H9 (cell line): ENCODE measurements around the gene APP. TPM values are rescaled to one million over a fixed set of nuclear protein-coding genes. Genes with fewer than 3 reads are reported as not detected.

Source experiments
- DNase-seq: peaks from one replicate; pipeline ENCODE4 v3.0.0-alpha.2; 2017
- H2AFZ ChIP-seq: one replicate; pipeline ENCODE4 v1.6.1; 2013; ENCODE audit warnings: mild to moderate bottlenecking, low read length, control low read depth, moderate library complexity
- H2AK5ac ChIP-seq: 2 replicates; pipeline ENCODE4 v1.6.1; 2013; ENCODE audit warnings: low read length, control low read depth, mixed read lengths; ENCODE audit not compliant: insufficient read length
- H2BK120ac ChIP-seq: one replicate; pipeline ENCODE4 v1.6.1; 2013; ENCODE audit warnings: low read depth, mild to moderate bottlenecking, low read length, control low read depth, inconsistent platforms; ENCODE audit not compliant: poor library complexity, severe bottlenecking
- H2BK12ac ChIP-seq: 2 replicates; pipeline ENCODE4 v1.6.1; 2013; ENCODE audit warnings: low read length, control low read depth, mixed read lengths, low read depth; ENCODE audit not compliant: insufficient read length
- H2BK15ac ChIP-seq: 2 replicates; pipeline ENCODE4 v1.6.1; 2013; ENCODE audit warnings: low read depth, low read length, control low read depth
- H2BK20ac ChIP-seq: one replicate; pipeline ENCODE4 v1.6.1; 2013; ENCODE audit warnings: low read depth, mild to moderate bottlenecking, low read length, control low read depth, inconsistent platforms; ENCODE audit not compliant: poor library complexity, severe bottlenecking
- H2BK5ac ChIP-seq: 2 replicates; pipeline ENCODE4 v1.6.1; 2013; ENCODE audit warnings: low read length, control low read depth, mixed read lengths; ENCODE audit not compliant: insufficient read length
- H3K14ac ChIP-seq: 2 replicates; pipeline ENCODE4 v1.6.1; 2013; ENCODE audit warnings: low read length, control low read depth; ENCODE audit not compliant: insufficient read depth
- H3K18ac ChIP-seq: 2 replicates; pipeline ENCODE4 v1.6.1; 2013; ENCODE audit warnings: low read depth, mild to moderate bottlenecking, mixed read lengths, low read length, control low read depth; ENCODE audit not compliant: insufficient read length
- H3K23ac ChIP-seq: 2 replicates; pipeline ENCODE4 v1.6.1; 2013; ENCODE audit warnings: low read length, control low read depth, mixed read lengths, low read depth; ENCODE audit not compliant: insufficient read length
- H3K23me2 ChIP-seq: 2 replicates; pipeline ENCODE4 v1.6.1; 2013; ENCODE audit warnings: low read depth, mild to moderate bottlenecking, mixed read lengths, low read length, control low read depth; ENCODE audit not compliant: insufficient read length, poor library complexity, severe bottlenecking
- H3K27ac ChIP-seq: 2 replicates; pipeline ENCODE4 v1.5.1; 2013; ENCODE audit warnings: low read length, control low read depth, mixed read lengths, low read depth; ENCODE audit not compliant: insufficient read length
- H3K27me3 ChIP-seq: 2 replicates; pipeline ENCODE4 v1.6.1; 2013; ENCODE audit warnings: low read length, control low read depth, inconsistent platforms; ENCODE audit not compliant: insufficient read depth
- H3K4ac ChIP-seq: 2 replicates; pipeline ENCODE4 v1.6.1; 2013; ENCODE audit warnings: low read depth, mild to moderate bottlenecking, control low read depth, inconsistent platforms, low read length, moderate library complexity
- H3K4me1 ChIP-seq: 2 replicates; pipeline ENCODE4 v1.6.1; 2013; ENCODE audit warnings: low read length, control low read depth, inconsistent platforms; ENCODE audit not compliant: insufficient read depth
- H3K4me2 ChIP-seq: 2 replicates; pipeline ENCODE4 v1.6.1; 2013; ENCODE audit warnings: low read length, control low read depth, mixed read lengths; ENCODE audit not compliant: insufficient read length, insufficient read depth
- H3K56ac ChIP-seq: 2 replicates; pipeline ENCODE4 v1.6.1; 2013; ENCODE audit warnings: low read depth, mild to moderate bottlenecking, mixed read lengths, low read length, control low read depth; ENCODE audit not compliant: insufficient read length
- H3K79me1 ChIP-seq: 2 replicates; pipeline ENCODE4 v1.6.1; 2013; ENCODE audit warnings: low read depth, mild to moderate bottlenecking, moderate library complexity, low read length, control low read depth, inconsistent platforms; ENCODE audit not compliant: insufficient read depth, poor library complexity, severe bottlenecking
- H3K79me2 ChIP-seq: 2 replicates; pipeline ENCODE4 v1.6.1; 2013; ENCODE audit warnings: low read length, control low read depth, inconsistent platforms; ENCODE audit not compliant: insufficient read depth
- H3K9ac ChIP-seq: 2 replicates; pipeline ENCODE4 v1.6.1; 2013; ENCODE audit warnings: low read length, control low read depth, mixed read lengths; ENCODE audit not compliant: insufficient read length; ENCODE audit errors: extremely low read depth
- H3K9me3 ChIP-seq: one replicate; pipeline ENCODE4 v1.6.1; 2013; ENCODE audit warnings: low read depth, low read length, inconsistent platforms; ENCODE audit not compliant: control insufficient read depth
- H3T11ph ChIP-seq: one replicate; pipeline ENCODE4 v1.6.1; 2013; ENCODE audit warnings: mild to moderate bottlenecking, low read length, control low read depth, inconsistent platforms
- H4K20me1 ChIP-seq: one replicate; pipeline ENCODE4 v1.6.1; 2013; ENCODE audit not compliant: control insufficient read depth, insufficient read length, insufficient read depth
- H4K5ac ChIP-seq: 2 replicates; pipeline ENCODE4 v1.6.1; 2013; ENCODE audit warnings: low read depth, mild to moderate bottlenecking, mixed read lengths, low read length, control low read depth; ENCODE audit not compliant: insufficient read length
- H4K8ac ChIP-seq: replicated peaks from 2 replicates; pipeline ENCODE4 v1.6.1; 2013; ENCODE audit warnings: low read length, control low read depth, mixed read lengths, low read depth; ENCODE audit not compliant: insufficient read length
- H4K91ac ChIP-seq: 2 replicates; pipeline ENCODE4 v1.6.1; 2013; ENCODE audit warnings: low read depth, mild to moderate bottlenecking, moderate library complexity, mixed read lengths, low read length, control low read depth; ENCODE audit not compliant: insufficient read length
- H3K27ac Mint-ChIP-seq, 3 experiments: 2 replicates in 2 of 3; 3 replicates in 1 of 3; pipeline ENCODE4 v1.8.0; 2020 to 2021; ENCODE audit warnings: mixed read lengths in 3 of 3, mild to moderate bottlenecking in 1 of 3, moderate library complexity in 1 of 3
- H3K27me3 Mint-ChIP-seq: 2 replicates; pipeline ENCODE4 v1.8.0; 2021; ENCODE audit warnings: low read depth, mild to moderate bottlenecking, moderate library complexity, mixed read lengths
- H3K36me3 Mint-ChIP-seq, 3 experiments: 2 replicates in 2 of 3; 3 replicates in 1 of 3; pipeline ENCODE4 v1.8.0; 2020 to 2021; ENCODE audit warnings: low read depth in 3 of 3, mixed read lengths in 3 of 3; ENCODE audit not compliant: insufficient read depth in 1 of 3
- H3K4me1 Mint-ChIP-seq, 2 experiments: 2 replicates each; pipeline ENCODE4 v1.8.0; 2020; ENCODE audit warnings: mixed read lengths in 2 of 2
- H3K4me3 Mint-ChIP-seq, 2 experiments: 2 replicates in 1 of 2; 3 replicates in 1 of 2; pipeline ENCODE4 v1.8.0; 2020 to 2021; ENCODE audit warnings: mild to moderate bottlenecking in 2 of 2, mixed read lengths in 2 of 2, moderate library complexity in 1 of 2
- H3K9me3 Mint-ChIP-seq, 2 experiments: 2 replicates in 1 of 2; 3 replicates in 1 of 2; pipeline ENCODE4 v1.8.0; 2020; ENCODE audit warnings: mild to moderate bottlenecking in 2 of 2, mixed read lengths in 2 of 2, moderate library complexity in 1 of 2
- CTCF ChIP-seq: fragments of 200-600 bp; sonication (generic); conservative IDR thresholded peaks from 3 replicates; pipeline ENCODE4 v1.8.0; 2021; ENCODE audit warnings: antibody characterized with exemption, mild to moderate bottlenecking
- WGBS: extraction: QIAGEN DNeasy Blood & Tissue Kit; methylation state at CpG from one replicate; pipeline ENCODE4 v1.1.7; 2013; ENCODE audit warnings: missing lambda C conversion rate, low lambda C conversion rate, mixed read lengths; ENCODE audit not compliant: insufficient read length; ENCODE audit errors: extremely low coverage; 5-methylcytosine and 5-hydroxymethylcytosine counted together
- total RNA-seq: library from RNA; stranded (reverse); gene quantifications from 2 replicates; pipeline ENCODE4 v1.2.1, GENCODE V29; 2021

The APP gene
- total RNA-seq, 1 experiment from 2014 or later = 380 TPM

- H2BK12ac ChIP-seq = no peak overlapping the region
- no peak for DNase-seq
- H3K79me2 ChIP-seq = peaks cover 36% of the 10 kb centered on the region
- H3K4me1 ChIP-seq = peaks cover 4% of the 10 kb centered on the region; the same call in 1 of the 2 replicates
- no peak overlapping the region for H4K91ac ChIP-seq
- H3T11ph ChIP-seq = no peak overlapping the region
- Mint-ChIP-seq H3K4me1 (peaks cover 42 to 45% of the 10 kb centered on the region in 2 experiments), H3K9me3 (no peaks in the 10 kb centered on the region; a peak in 1 of 5 replicates), H3K36me3 (peaks cover 1 to 18% (median 13%) of the 10 kb centered on the region in 3 experiments), H3K27ac (peak overlapping the region; percentile 87 to 95 (median 92); a peak in 6 of 7 replicates), H3K27me3 (no peaks in the 10 kb centered on the region), H3K4me3 (peak overlapping the region in 1 of 2 experiments; percentile 53; a peak in 1 of 5 replicates)
- no peak overlapping the region for H2BK120ac ChIP-seq
- H3K4me2 ChIP-seq = no peak overlapping the region
- H3K9ac ChIP-seq = no peak overlapping the region
- H3K14ac ChIP-seq = no peak overlapping the region
- H3K23ac ChIP-seq = no peak overlapping the region
- no peak overlapping the region for H2AFZ ChIP-seq
- H3K18ac ChIP-seq = no peak overlapping the region
- H4K8ac ChIP-seq = no peak overlapping the region
- H2AK5ac ChIP-seq = no peak overlapping the region
- H2BK5ac ChIP-seq = no peak overlapping the region
- no peak for TF ChIP-seq CTCF
- no peak overlapping the region for H3K27ac ChIP-seq
- H4K5ac ChIP-seq = no peak overlapping the region
- H4K20me1 ChIP-seq = no peaks in the 10 kb centered on the region
- H2BK15ac ChIP-seq = no peak overlapping the region
- peaks cover 10% of the 10 kb centered on the region for H3K79me1 ChIP-seq
- no peak overlapping the region for H2BK20ac ChIP-seq
- H3K9me3 ChIP-seq = no peaks in the 10 kb centered on the region
- no peaks in the 10 kb centered on the region for H3K27me3 ChIP-seq
- H3K4ac ChIP-seq = no peak overlapping the region
- no CpG with 5 or more reads among the region's 4 CpGs for WGBS
- no peak overlapping the region for H3K56ac ChIP-seq
- H3K23me2 ChIP-seq = no peaks in the 10 kb centered on the region
Measured at GRCh38 chr21:26147535-26147934, 23.0 kb downstream of the APP start.
